ENCODE results near the gene SYNC.
"Not testable (repeated sequence)": the region's sequence is repeated elsewhere in the genome, so short reads cannot be mapped to it uniquely, and the experiment has no call there.

The SYNC gene

DNA sequence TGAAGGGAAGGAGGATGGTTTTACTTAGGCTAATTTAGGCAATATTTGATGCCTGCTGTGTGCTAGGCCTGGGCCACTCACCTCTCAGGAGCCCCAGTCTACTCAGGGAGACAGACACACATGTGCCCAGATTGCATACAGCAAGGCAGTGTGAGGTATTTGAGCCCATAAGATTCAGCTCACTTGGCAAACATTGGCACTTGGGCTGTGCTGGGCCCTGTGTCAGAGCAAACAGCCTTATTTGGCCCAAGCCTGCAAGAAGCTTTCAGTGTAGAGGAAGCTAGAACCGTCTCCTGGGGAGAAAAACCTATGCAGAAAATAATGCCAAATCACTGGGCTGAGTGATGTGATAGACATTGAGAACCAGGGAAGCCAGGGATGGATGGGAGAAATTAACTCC lies 3.9 kb upstream of the SYNC start:
- Histone ChIP-seq H3K9me3 (ENCODE audit: control insufficient read depth, insufficient read depth, low read depth, low read length) (no peaks in the 10 kb centered on the region), H3K4me3 (ENCODE audit: low read depth, low read length) (no peak overlapping the region), H3K27ac (ENCODE audit: low read depth, low read length) (no peak overlapping the region), H3K36me3 (ENCODE audit: control insufficient read depth, insufficient read depth, low read length) (no peaks in the 10 kb centered on the region), H3K27me3 (ENCODE audit: control insufficient read depth, insufficient read depth, low read length) (peaks cover 24% of the 10 kb centered on the region), H3K9ac (ENCODE audit: low read length) (no peak overlapping the region), H3K4me1 (ENCODE audit: control insufficient read depth, insufficient read depth, low read length) (peaks cover 17% of the 10 kb centered on the region)

- no peak overlapping the region for H3K27ac ChIP-seq (ENCODE audit: low read depth, low read length)
- H3K4me1 ChIP-seq (ENCODE audit: control insufficient read depth, insufficient read depth, low read length), result peaks cover 20% of the 10 kb centered on the region
- peaks cover 24% of the 10 kb centered on the region for H3K27me3 ChIP-seq (ENCODE audit: control insufficient read depth, insufficient read depth, low read length)
- no peak overlapping the region for H3K4me3 ChIP-seq (ENCODE audit: low read depth, low read length)
- no peak overlapping the region for H3K9ac ChIP-seq (ENCODE audit: low read length)
- no peaks in the 10 kb centered on the region for H3K36me3 ChIP-seq (ENCODE audit: control insufficient read depth, insufficient read depth, low read length)
- H3K9me3 ChIP-seq (ENCODE audit: control insufficient read depth, insufficient read depth, low read depth, low read length), result no peaks in the 10 kb centered on the region
Measured at GRCh38 chr1:32705516-32705915, 2.9 kb upstream of the SYNC start.

GRCh38 chr1:32703479-32704291 lies 1.1 kb upstream of the SYNC start:
- Histone ChIP-seq H3K4me1 (ENCODE audit: control insufficient read depth, insufficient read depth, low read length) (peaks cover 20% of the 10 kb centered on the region), H3K4me3 (ENCODE audit: low read depth, low read length) (peak overlapping the region; percentile 82), H3K27me3 (ENCODE audit: control insufficient read depth, insufficient read depth, low read length) (peaks cover 24% of the 10 kb centered on the region), H3K9me3 (ENCODE audit: control insufficient read depth, insufficient read depth, low read depth, low read length) (no peaks in the 10 kb centered on the region), H3K36me3 (ENCODE audit: control insufficient read depth, insufficient read depth, low read length) (no peaks in the 10 kb centered on the region), H3K9ac (ENCODE audit: low read length) (peak overlapping the region; percentile 51), H3K27ac (ENCODE audit: low read depth, low read length) (no peak overlapping the region)

DNA sequence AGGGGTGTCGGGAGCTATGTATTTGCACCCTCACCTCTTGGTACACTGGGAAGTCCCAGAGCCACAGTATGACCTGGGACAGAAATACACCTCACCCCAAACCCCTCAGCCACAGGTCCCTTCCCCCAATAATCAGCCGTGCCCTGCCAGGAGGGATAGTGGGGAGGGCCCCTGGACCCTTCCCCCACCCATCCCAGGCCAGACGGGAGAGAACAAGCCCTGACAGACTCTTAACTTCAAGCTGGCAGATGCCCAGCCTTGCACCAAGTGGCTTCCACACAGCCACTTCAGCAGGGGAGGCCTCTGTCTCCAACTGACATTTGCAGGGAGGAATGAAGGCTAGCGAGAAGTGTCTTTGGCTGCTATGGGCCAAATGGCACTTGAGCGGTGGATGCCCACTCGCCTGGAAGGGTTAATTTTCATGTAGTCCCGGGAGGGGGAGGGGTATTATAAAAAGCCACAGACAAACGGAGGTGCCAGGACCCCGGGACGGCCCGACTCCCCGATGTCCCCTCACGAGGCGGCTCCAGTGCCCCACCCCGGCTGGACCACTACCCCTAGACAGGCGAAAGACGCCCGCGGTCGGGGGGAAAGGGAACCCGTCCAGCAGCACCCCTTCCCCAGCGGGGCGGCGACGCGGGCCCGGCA lies 495 bp downstream of the SYNC start:
- Histone ChIP-seq H3K36me3 (ENCODE audit: control insufficient read depth, insufficient read depth, low read length) (no peaks in the 10 kb centered on the region), H3K4me3 (ENCODE audit: low read depth, low read length) (peak overlapping the region; percentile 82), H3K27ac (ENCODE audit: low read depth, low read length) (no peak overlapping the region), H3K4me1 (ENCODE audit: control insufficient read depth, insufficient read depth, low read length) (peaks cover 20% of the 10 kb centered on the region), H3K9me3 (ENCODE audit: control insufficient read depth, insufficient read depth, low read depth, low read length) (no peaks in the 10 kb centered on the region), H3K27me3 (ENCODE audit: control insufficient read depth, insufficient read depth, low read length) (peaks cover 24% of the 10 kb centered on the region), H3K9ac (ENCODE audit: low read length) (no peak overlapping the region)

DNA sequence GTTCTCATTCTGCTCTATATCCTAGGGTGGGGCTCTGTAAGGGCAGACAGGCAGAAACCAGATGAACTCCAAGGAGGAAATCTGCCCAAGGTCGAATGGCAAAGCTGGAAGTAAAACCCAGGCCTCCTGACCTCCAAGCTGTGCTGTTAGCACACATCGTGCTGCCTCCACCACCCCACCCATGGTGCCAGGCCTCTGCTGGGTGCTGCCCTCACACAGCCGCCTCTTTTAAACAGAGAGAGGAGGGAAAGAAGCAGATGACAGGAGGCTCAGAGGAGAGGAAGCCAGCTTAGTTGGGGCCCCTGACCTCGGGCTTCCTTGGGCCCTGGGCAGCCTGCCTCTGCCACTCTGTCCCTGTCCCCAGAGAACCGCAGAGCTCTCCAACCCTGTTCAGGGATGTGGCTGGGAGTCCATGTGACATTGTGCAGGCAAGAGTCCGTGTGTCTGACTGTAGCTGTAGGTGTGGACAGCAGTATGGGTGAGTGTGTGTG lies 1.1 kb downstream of the SYNC start:
- Histone ChIP-seq H3K36me3 (ENCODE audit: control insufficient read depth, insufficient read depth, low read length) (no peaks in the 10 kb centered on the region), H3K4me1 (ENCODE audit: control insufficient read depth, insufficient read depth, low read length) (peaks cover 20% of the 10 kb centered on the region), H3K27ac (ENCODE audit: low read depth, low read length) (no peak overlapping the region), H3K9me3 (ENCODE audit: control insufficient read depth, insufficient read depth, low read depth, low read length) (no peaks in the 10 kb centered on the region), H3K27me3 (ENCODE audit: control insufficient read depth, insufficient read depth, low read length) (peaks cover 24% of the 10 kb centered on the region), H3K9ac (ENCODE audit: low read length) (no peak overlapping the region), H3K4me3 (ENCODE audit: low read depth, low read length) (no peak overlapping the region; the same call in 1 of the 2 replicates)

DNA sequence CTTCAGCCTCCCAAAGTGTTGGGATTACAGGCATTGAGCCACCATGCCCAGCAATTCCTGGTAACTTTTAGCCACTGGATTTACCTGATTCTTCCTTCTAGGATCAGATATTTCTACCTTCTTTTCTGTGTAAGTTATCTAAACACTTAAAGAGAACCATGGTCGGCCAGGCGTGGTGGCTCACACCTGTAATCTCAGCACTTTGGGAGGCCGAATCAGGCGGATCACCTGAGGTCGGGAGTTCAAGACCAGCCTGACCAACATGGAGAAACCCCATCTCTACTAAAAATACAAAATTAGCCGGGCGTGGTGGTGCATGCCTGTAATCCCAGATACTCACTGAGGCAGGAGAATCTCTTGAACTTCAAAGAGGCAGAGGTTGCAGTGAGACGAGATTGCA lies 5.6 kb downstream of the SYNC start:
- H3K4me3 ChIP-seq (ENCODE audit: low read depth, low read length); H3K4me1 ChIP-seq (ENCODE audit: control insufficient read depth, insufficient read depth, low read length); H3K27me3 ChIP-seq (ENCODE audit: control insufficient read depth, insufficient read depth, low read length); H3K9ac ChIP-seq (ENCODE audit: low read length); H3K36me3 ChIP-seq (ENCODE audit: control insufficient read depth, insufficient read depth, low read length); H3K27ac ChIP-seq (ENCODE audit: low read depth, low read length); H3K9me3 ChIP-seq (ENCODE audit: control insufficient read depth, insufficient read depth, low read depth, low read length): not testable (repeated sequence)

DNA sequence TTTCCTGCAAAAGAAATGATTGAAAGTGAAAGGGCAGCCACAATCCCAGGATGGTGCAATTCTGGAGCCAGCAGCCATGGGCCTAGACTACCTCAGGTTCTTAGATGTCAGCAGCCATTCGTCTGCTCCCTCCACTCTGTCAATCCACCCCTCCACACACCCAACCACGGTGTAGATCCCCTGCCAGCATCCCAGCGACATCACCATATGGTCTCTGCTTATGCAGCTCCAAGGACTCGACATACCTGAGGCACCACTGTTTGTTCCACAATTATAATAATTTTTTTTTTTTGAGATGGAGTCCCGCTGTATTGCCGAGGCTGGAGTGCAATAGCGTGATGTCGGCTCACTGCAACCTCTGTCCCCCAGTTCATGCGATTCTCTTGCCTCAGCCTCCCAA lies 6.5 kb downstream of the SYNC start:
- Histone ChIP-seq H3K9ac (ENCODE audit: low read length) (no peak overlapping the region), H3K9me3 (ENCODE audit: control insufficient read depth, insufficient read depth, low read depth, low read length) (no peaks in the 10 kb centered on the region), H3K27ac (ENCODE audit: low read depth, low read length) (no peak overlapping the region), H3K4me3 (ENCODE audit: low read depth, low read length) (no peak overlapping the region), H3K36me3 (ENCODE audit: control insufficient read depth, insufficient read depth, low read length) (no peaks in the 10 kb centered on the region), H3K27me3 (ENCODE audit: control insufficient read depth, insufficient read depth, low read length) (no peaks in the 10 kb centered on the region), H3K4me1 (ENCODE audit: control insufficient read depth, insufficient read depth, low read length) (no peaks in the 10 kb centered on the region; the same call in 1 of the 2 replicates)

DNA sequence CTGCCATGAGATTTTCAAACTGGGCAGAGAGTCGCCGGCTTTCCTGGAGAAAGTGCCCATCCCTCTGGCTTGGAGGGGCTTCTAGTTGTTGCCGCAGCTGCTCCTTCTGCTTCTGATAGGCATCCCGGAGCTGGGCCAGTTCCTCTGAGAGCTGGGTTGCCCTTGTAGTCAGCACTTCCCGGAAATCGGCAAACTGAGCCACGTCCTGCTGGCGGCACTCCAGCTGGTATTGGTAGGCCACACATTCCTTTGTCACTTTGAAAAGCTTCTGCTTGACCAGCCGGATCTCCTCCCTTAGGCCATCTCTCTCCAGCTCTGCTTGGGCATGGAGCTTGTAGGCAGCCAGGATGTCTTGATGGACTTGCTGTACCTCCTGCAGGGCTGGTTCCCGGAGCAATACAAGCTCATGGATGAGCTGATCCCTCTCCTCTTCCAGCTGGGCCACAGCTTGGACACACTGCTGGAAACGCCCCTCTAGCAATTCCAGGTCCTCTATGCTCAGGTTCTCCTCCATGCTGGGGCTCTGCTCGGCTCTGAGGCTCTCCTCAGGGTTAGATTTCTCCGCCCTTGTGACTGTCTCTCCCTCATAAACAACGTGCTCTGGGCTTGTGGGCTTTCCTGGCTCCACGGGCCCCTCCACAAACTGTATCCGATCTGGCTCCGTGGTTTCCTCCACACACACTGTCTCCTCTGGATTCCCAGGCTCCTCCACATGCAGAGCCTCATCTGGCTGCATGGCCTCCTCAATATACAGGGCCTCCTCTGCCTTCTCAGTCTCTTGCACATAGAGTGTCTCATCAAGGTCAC lies 7.3 kb downstream of the SYNC start:
- no peak overlapping the region for H3K9ac ChIP-seq (ENCODE audit: low read length)
- no peak overlapping the region for H3K4me3 ChIP-seq (ENCODE audit: low read depth, low read length)
- no peaks in the 10 kb centered on the region; the same call in 1 of the 2 replicates for H3K4me1 ChIP-seq (ENCODE audit: control insufficient read depth, insufficient read depth, low read length)
- H3K27ac ChIP-seq (ENCODE audit: low read depth, low read length), result no peak overlapping the region
- H3K36me3 ChIP-seq (ENCODE audit: control insufficient read depth, insufficient read depth, low read length), result no peaks in the 10 kb centered on the region
- no peaks in the 10 kb centered on the region for H3K27me3 ChIP-seq (ENCODE audit: control insufficient read depth, insufficient read depth, low read length)
- H3K9me3 ChIP-seq (ENCODE audit: control insufficient read depth, insufficient read depth, low read depth, low read length), result no peaks in the 10 kb centered on the region

DNA sequence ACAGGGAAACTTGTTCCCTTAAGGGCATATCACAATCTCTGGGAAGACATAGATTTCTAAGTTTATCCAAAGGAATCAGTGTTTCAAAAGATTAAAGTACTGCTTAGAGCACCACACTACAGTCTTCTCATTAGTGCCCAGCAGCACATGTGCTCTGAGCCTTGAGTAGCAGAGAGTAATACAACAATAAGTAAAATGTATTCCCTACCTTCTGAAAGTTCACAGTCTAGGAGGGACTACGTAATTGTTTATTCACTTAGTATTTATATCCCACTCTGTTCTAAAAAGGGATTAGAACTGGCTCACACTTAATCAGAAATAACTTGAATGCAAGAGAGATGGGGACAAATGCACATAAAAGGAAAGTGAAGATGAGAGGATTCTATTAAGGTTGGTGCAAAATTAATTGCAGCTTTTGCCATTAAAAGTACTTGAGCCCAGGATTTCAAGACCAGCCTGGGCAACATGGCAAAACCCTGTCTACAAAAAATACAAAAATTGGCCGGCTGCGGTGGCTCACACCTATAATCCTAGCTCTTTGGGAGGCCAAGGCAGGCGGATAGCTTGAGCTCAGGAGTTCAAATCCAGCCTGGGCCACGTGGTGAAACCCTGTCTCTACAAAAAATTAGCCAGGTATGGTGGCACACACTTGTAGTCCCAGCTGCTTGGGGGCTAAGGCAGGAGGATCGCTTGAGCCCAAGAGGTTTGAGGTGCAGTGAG lies 9.0 kb downstream of the SYNC start:
- H3K4me3 ChIP-seq (ENCODE audit: low read depth, low read length), result no peak overlapping the region
- H3K36me3 ChIP-seq (ENCODE audit: control insufficient read depth, insufficient read depth, low read length), result no peaks in the 10 kb centered on the region
- H3K27me3 ChIP-seq (ENCODE audit: control insufficient read depth, insufficient read depth, low read length), result no peaks in the 10 kb centered on the region
- no peaks in the 10 kb centered on the region for H3K9me3 ChIP-seq (ENCODE audit: control insufficient read depth, insufficient read depth, low read depth, low read length)
- H3K27ac ChIP-seq (ENCODE audit: low read depth, low read length), result no peak overlapping the region
- H3K9ac ChIP-seq (ENCODE audit: low read length), result no peak overlapping the region
- H3K4me1 ChIP-seq (ENCODE audit: control insufficient read depth, insufficient read depth, low read length), result no peaks in the 10 kb centered on the region; the same call in 1 of the 2 replicates

- H3K36me3 ChIP-seq (ENCODE audit: control insufficient read depth, insufficient read depth, low read length), result peaks cover 54% of the 10 kb centered on the region
- no peak overlapping the region for H3K9ac ChIP-seq (ENCODE audit: low read length)
- no peaks in the 10 kb centered on the region for H3K27me3 ChIP-seq (ENCODE audit: control insufficient read depth, insufficient read depth, low read length)
- no peaks in the 10 kb centered on the region for H3K9me3 ChIP-seq (ENCODE audit: control insufficient read depth, insufficient read depth, low read depth, low read length)
- H3K4me1 ChIP-seq (ENCODE audit: control insufficient read depth, insufficient read depth, low read length), result no peaks in the 10 kb centered on the region
- no peak overlapping the region for H3K27ac ChIP-seq (ENCODE audit: low read depth, low read length)
- H3K4me3 ChIP-seq (ENCODE audit: low read depth, low read length), result no peak overlapping the region
Measured at GRCh38 chr1:32686387-32686786, 16.2 kb downstream of the SYNC start.
